NOMO-1 treated with dmso at 0.1 percent for 144 hours (cell line): Measurements from ENCODE around the gene FMO4.
"Not testable (repeated sequence)": the region's sequence is repeated elsewhere in the genome, so short reads cannot be mapped to it uniquely, and the experiment has no call there.

ENCODE experiments used
- DNase-seq: peaks from one replicate; lab custom pipeline; 2025; ENCODE audit not compliant: unreplicated experiment; lab: John Stamatoyannopoulos, UW

Gene FMO4

GRCh38 chr1:171381866-171382210, 67.9 kb downstream of the FMO4 start:
- DNase-seq = no peak

GRCh38 chr1:171384496-171384895, 70.5 kb downstream of the FMO4 start:
- DNase-seq = no peak

GRCh38 chr1:171389171-171389570, 75.2 kb downstream of the FMO4 start:
- no peak for DNase-seq

GRCh38 chr1:171390740-171391139, 76.8 kb downstream of the FMO4 start:
- DNase-seq = not testable (repeated sequence)
